Measurements from ENCODE around the gene TMEM270.

DNA sequence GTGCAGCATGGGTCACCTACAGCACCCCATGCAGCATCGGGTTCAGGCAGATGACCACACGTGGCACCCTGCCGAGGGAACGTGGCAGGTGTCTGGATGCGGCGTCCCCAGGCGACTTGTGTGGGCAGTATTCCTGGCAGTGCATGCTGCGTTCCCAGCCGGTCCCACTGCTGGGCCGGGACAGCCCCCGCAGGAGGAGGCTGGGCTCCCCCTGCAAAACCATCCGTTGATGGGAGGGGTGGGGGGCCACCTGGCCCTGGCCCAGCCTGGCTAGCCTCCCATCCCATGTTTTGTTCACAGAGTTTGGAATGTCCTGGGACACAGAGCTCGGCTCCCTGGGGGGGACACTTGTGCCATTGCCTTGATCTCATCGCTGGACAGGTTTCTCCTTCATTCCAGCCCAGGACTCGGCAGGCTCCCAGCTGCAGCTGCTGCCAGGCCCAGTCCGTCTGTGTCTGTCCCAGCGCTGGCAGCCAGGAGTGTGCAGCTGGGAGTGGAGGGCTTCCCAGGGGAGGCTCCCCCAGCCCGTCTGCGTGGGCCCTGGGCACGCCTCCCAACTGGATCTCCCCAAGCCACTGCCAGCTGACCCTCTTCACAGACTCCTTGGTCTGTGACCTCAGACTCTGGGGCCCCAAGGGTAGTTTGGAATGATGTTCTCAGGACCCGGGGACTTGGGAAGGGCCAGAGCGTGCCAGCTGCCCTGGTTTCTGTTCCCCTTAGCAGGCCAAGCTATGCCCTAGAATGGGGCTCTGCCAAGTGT lies 32.6 kb downstream of the TMEM270 start:
- TF ChIP-seq POLR2A (IDR thresholded peaks at IDR 0.05) = no peak
- TF ChIP-seq, protein P1, sequence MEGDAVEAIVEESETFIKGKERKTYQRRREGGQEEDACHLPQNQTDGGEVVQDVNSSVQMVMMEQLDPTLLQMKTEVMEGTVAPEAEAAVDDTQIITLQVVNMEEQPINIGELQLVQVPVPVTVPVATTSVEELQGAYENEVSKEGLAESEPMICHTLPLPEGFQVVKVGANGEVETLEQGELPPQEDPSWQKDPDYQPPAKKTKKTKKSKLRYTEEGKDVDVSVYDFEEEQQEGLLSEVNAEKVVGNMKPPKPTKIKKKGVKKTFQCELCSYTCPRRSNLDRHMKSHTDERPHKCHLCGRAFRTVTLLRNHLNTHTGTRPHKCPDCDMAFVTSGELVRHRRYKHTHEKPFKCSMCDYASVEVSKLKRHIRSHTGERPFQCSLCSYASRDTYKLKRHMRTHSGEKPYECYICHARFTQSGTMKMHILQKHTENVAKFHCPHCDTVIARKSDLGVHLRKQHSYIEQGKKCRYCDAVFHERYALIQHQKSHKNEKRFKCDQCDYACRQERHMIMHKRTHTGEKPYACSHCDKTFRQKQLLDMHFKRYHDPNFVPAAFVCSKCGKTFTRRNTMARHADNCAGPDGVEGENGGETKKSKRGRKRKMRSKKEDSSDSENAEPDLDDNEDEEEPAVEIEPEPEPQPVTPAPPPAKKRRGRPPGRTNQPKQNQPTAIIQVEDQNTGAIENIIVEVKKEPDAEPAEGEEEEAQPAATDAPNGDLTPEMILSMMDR (IDR thresholded peaks at IDR 0.05) = no peak
